BLaER1 (cell line): ENCODE measurements around the gene FOXP4.

Experiments used
- H3K27ac ChIP-seq: shearing (Covaris generic); formaldehyde crosslinking; 2 replicates; pipeline ENCODE4 v1.8.1; 2022
- H3K27me3 ChIP-seq: shearing (Covaris generic); formaldehyde crosslinking; 2 replicates; pipeline ENCODE4 v1.8.1; 2022
- H3K36me3 ChIP-seq: shearing (Covaris generic); formaldehyde crosslinking; 2 replicates; pipeline ENCODE4 v1.8.1; 2022
- H3K4me1 ChIP-seq: shearing (Covaris generic); formaldehyde crosslinking; 2 replicates; pipeline ENCODE4 v1.8.1; 2022
- H3K4me2 ChIP-seq: shearing (Covaris generic); formaldehyde crosslinking; 2 replicates; pipeline ENCODE4 v1.8.1; 2022
- H3K4me3 ChIP-seq: shearing (Covaris generic); formaldehyde crosslinking; 2 replicates; pipeline ENCODE4 v1.8.1; 2022
- H3K9ac ChIP-seq: shearing (Covaris generic); formaldehyde crosslinking; 2 replicates; pipeline ENCODE4 v1.8.1; 2022
- H3K9me3 ChIP-seq: shearing (Covaris generic); formaldehyde crosslinking; 2 replicates; pipeline ENCODE4 v1.8.1; 2022
- H4K20me1 ChIP-seq: shearing (Covaris generic); formaldehyde crosslinking; 2 replicates; pipeline ENCODE4 v1.8.1; 2022
- Cebpa-rat ChIP-seq: shearing (Covaris generic); IDR thresholded peaks from 2 replicates; pipeline ENCODE4 v1.8.1; 2022

FOXP4 gene

DNA sequence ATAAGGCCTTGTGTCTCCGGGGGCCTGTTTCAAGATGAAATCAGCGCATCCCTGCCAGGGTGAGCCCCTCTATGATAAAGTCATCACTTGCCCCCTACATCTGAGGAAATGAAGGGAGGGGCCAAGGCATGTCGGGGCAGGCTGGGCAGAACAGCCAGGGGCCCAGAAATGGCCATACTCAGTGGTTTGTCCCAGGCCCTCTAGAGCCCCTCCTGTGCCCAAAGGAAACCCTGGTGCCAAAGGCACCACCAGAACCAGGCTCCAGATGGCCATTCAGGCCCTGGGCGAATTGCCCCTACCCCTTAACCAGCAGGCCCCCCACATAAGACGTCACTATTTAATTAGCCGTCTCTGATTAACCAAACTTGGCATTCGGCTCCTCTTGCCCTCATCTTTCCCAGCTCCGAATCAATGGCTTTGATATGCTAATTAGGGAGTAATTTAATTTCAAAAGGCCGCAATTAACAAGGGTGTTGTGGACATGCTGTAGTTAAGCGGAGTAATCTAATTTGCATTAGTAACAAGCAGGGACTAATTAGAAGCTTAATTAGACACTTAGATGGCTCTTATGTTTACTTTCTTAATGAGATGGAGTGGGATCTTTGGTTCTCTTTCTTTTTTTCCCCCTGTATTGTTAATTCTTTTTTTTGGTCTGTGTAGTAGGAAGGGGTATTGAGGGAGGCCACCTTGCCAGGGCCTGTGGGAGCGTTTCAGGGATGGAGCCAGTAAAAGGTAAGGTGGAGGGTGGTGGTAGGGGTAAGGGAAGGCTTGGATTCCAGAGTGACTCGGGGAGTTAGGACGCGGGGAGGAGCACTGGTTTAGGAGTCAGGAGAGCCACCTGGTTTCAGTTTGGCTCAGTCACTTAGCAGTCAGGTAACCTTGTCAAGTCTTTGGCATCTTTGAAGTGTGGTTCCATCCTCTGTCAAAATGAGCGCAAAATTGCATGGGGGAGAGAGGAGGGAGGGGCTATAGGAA, 9.4 kb downstream of the FOXP4 start:
- Histone ChIP-seq H3K9me3 (no peaks in the 10 kb centered on the region), H4K20me1 (peaks cover 100% of the 10 kb centered on the region), H3K4me1 (peaks cover 41% of the 10 kb centered on the region), H3K27me3 (no peaks in the 10 kb centered on the region), H3K9ac (no peak overlapping the region), H3K27ac (no peak overlapping the region), H3K4me2 (no peak overlapping the region), H3K36me3 (peaks cover 32% of the 10 kb centered on the region), H3K4me3 (no peak overlapping the region)
- no peak for TF ChIP-seq Cebpa-rat

DNA sequence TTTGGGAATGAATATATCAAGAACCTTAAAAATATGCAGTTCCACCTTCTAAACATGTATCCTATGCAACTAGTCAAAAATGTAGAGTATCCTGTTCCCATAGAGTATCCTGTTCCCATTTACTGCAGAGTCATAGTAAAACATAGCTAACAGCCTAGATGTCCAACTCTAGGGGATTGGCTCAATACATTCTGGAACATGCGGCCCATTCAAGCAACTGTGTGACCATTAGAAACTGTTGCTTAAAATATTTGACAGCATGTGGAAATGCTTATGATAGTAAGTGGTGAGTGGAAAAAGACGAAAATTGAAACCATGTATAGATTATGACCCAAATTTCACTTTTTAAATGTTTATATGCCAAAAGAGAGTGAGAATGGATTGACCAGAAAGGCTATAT, 11.2 kb downstream of the FOXP4 start:
- H3K4me1 ChIP-seq, result peaks cover 58% of the 10 kb centered on the region
- peaks cover 100% of the 10 kb centered on the region for H4K20me1 ChIP-seq
- no peak overlapping the region for H3K9ac ChIP-seq
- no peak overlapping the region for H3K27ac ChIP-seq
- no peak overlapping the region for H3K4me2 ChIP-seq
- TF ChIP-seq Cebpa-rat, result no peak
- no peaks in the 10 kb centered on the region for H3K9me3 ChIP-seq
- no peak overlapping the region for H3K4me3 ChIP-seq
- peaks cover 15% of the 10 kb centered on the region for H3K36me3 ChIP-seq
- no peaks in the 10 kb centered on the region for H3K27me3 ChIP-seq

DNA sequence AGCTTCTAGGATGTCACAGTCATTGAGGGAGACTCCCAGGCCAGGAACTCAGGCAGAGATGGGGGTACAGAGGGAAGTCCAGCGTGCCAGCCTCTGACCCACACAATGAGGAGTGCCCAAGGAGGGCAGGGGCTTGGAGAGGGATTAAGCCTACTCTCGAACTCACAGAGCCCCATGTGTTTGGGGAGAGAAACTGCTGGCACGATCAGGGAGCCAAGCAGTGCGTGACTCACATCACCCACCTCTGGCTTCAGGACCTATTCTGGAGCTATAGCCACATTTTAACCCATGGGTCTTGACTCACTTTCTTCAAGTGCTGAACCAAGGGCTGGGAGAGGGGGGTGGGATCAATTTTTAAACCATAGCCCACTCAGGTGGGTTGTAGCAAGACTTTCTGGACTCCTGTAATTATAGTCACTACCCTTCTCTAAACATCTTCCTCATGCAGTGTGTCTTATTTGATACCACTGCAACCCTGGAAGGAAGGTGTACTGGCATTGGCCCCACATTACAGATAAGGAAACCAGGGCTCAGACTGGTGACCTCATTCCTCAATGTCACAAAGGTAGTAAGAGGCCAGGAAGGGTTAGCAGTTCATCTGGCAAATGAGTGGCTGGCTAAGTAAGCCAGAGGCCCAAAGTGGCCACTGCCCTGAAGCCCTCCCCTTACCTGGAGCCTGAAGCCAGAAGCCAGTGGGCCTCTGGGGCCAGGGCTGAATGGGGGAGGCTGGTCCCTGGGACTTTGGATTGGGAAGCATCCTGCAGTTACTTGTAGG, 12.0 kb downstream of the FOXP4 start:
- no peak overlapping the region for H3K9ac ChIP-seq
- no peaks in the 10 kb centered on the region for H3K9me3 ChIP-seq
- H3K36me3 ChIP-seq, result peaks cover 9% of the 10 kb centered on the region
- H3K27ac ChIP-seq, result no peak overlapping the region
- peaks cover 100% of the 10 kb centered on the region for H4K20me1 ChIP-seq
- H3K4me2 ChIP-seq, result 0 out of 2 replicates have a peak overlapping the region, but pooled peaks have one; percentile 97
- no peak overlapping the region for H3K4me3 ChIP-seq
- no peaks in the 10 kb centered on the region for H3K27me3 ChIP-seq
- no peak for TF ChIP-seq Cebpa-rat
- H3K4me1 ChIP-seq, result peaks cover 67% of the 10 kb centered on the region

DNA sequence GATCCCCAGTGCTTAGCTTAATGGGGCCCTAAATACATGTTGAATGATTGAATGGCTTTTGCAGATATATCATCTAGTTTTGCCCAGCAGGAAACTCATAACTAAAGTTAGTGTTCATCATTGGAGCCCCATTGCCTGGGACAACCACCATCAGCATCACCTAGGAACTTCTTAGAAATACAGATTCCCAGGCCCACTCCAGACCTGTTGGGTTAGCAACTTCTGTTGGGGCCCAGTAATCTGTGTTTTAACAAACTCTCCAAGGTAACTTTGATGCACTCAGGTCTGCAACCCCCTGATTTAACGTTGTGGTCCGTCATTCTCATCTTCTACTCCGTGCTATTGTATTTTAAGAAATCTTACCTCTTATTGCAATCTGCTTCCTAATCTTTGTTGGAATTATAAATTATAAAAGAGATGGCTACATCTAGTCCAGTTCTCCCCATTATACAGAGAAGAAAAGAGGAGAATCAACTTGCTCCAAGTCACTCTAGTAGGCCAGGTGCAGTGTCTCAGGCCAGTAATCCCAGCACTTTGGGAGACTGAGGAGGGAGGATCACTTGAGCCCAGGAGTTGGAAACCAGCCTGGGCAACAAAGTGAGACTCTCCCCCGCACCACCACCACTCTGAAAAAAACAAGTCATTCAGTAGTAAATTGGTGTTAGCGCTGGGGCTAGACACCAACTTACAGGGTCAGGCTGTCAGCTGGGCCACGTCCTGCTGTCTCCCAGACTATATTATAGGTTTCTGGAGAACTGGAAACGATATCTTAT, 13.7 kb downstream of the FOXP4 start:
- peak overlapping the region; percentile 75 for H3K27ac ChIP-seq
- H3K27me3 ChIP-seq, result no peaks in the 10 kb centered on the region
- H3K9me3 ChIP-seq, result no peaks in the 10 kb centered on the region
- H4K20me1 ChIP-seq, result peaks cover 100% of the 10 kb centered on the region
- peak overlapping the region; percentile 66 for H3K4me3 ChIP-seq
- peak overlapping the region; percentile 70; the same call in 1 of the 2 replicates for H3K9ac ChIP-seq
- 0 out of 2 replicates have a peak, but pooled peaks cover 5% of the 10 kb centered on the region for H3K36me3 ChIP-seq
- no peak for TF ChIP-seq Cebpa-rat
- H3K4me1 ChIP-seq, result peaks cover 79% of the 10 kb centered on the region
- H3K4me2 ChIP-seq, result peak overlapping the region; percentile 97

DNA sequence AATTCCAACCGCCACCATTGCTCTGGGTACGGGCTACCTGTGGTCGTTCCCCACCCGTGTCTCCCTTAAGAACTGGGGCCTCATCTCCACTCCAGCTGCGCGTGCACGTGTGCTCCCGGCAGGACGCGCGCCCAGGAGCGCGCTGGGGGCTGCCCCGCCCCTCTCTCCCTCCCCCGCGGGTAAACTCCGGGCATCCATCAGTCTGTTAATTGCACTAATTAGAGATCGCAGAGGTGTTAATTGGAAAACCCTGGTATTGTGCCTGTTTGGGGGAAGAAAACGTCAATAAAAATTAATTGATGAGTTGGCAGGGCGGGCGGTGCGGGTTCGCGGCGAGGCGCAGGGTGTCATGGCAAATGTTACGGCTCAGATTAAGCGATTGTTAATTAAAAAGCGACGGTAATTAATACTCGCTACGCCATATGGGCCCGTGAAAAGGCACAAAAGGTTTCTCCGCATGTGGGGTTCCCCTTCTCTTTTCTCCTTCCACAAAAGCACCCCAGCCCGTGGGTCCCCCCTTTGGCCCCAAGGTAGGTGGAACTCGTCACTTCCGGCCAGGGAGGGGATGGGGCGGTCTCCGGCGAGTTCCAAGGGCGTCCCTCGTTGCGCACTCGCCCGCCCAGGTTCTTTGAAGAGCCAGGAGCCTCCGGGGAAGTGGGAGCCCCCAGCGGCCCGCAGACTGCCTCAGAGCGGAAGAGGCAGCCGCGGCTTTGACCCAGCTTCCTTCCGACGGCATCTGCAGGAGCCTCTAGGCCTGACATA, 14.4 kb downstream of the FOXP4 start:
- Histone ChIP-seq H3K9ac (peak overlapping the region; percentile 70), H3K4me2 (peak overlapping the region; percentile 97), H3K27ac (peak overlapping the region; percentile 75), H3K4me1 (peaks cover 76% of the 10 kb centered on the region), H3K9me3 (no peaks in the 10 kb centered on the region), H3K4me3 (peak overlapping the region; percentile 66), H3K27me3 (no peaks in the 10 kb centered on the region), H3K36me3 (peaks cover 13% of the 10 kb centered on the region), H4K20me1 (peaks cover 100% of the 10 kb centered on the region)
- TF ChIP-seq Cebpa-rat, result no peak

DNA sequence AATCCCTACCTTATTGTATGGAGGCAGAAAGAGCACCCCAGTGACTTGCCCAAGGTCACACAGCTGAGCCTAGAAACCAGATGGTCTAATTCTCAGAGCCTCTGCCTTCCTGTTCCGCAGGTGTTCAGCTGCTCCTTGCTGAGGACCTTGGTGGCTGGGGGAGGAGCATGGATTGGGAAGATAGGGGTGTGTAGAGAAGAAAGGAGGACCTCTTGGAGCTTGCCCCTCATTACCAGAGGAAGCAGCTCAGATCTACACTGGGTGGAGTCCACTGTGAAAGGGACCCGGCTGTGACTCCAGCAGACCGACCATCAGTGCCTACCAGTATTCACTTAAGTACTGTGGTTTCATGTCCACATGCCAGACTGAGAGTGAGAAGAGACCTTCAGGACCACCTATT, 15.2 kb downstream of the FOXP4 start:
- peaks cover 70% of the 10 kb centered on the region for H3K4me1 ChIP-seq
- TF ChIP-seq Cebpa-rat, result no peak
- peak overlapping the region; percentile 75 for H3K27ac ChIP-seq
- H3K27me3 ChIP-seq, result no peaks in the 10 kb centered on the region
- peak overlapping the region; percentile 40; the same call in 1 of the 2 replicates for H3K9ac ChIP-seq
- peaks cover 21% of the 10 kb centered on the region for H3K36me3 ChIP-seq
- H3K9me3 ChIP-seq, result no peaks in the 10 kb centered on the region
- H4K20me1 ChIP-seq, result peaks cover 100% of the 10 kb centered on the region
- peak overlapping the region; percentile 97 for H3K4me2 ChIP-seq
- H3K4me3 ChIP-seq, result peak overlapping the region; percentile 66

DNA sequence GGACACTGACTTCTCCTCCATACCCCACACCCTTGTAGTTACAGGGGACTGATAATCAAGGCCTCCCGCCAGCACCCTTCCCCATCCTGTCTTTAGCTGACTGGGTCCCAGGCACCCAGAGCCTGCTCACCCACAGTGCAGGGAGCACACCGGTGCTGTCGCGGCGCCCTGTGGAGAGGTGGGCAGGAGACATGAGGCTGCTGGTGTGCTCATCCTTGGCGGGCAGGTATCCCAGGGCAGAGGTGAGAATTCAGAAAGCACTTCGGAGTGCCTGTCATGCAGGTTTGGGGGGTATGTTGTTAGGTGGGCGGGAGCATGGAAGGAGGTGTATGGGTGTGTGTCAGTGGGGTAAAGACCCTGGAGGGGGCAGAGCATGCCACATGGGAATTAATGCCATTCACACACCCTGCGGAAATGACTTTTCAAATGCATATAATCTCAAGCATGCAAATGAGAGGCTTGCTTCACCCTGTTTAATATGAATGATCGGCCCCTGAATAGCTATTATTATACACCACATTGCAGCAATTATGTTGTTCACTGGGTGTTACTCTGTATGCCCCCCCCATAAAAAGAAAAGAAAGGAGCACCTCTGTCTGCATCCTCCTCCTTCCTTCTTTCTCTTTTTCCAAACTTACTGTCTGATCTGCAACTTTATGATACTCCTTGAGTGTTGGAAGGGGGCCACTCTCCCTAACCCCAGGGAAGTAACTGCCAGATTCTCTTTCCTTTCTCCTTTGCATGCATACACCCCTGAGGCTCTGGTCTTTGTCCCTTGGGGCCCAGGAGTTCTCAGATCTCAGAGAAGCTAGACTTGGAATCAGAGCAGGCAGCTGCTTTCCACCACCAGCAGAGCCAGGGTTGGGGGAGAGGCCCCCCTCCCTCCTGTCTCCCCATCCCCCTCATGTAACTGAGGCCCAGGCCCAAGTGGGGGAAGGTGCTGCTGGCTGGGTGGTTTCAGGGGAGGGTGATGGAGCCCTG, 16.0 kb downstream of the FOXP4 start:
- TF ChIP-seq Cebpa-rat, result no peak
- H3K4me3 ChIP-seq, result peak overlapping the region; percentile 18; the same call in 1 of the 2 replicates
- peaks cover 70% of the 10 kb centered on the region for H3K4me1 ChIP-seq
- peaks cover 29% of the 10 kb centered on the region for H3K36me3 ChIP-seq
- H3K27me3 ChIP-seq, result no peaks in the 10 kb centered on the region
- peaks cover 95% of the 10 kb centered on the region for H4K20me1 ChIP-seq
- H3K9ac ChIP-seq, result peak overlapping the region; percentile 59
- H3K27ac ChIP-seq, result peak overlapping the region; percentile 75
- peak overlapping the region; percentile 97 for H3K4me2 ChIP-seq
- no peaks in the 10 kb centered on the region for H3K9me3 ChIP-seq
